Adrenal gland (tissue), 5 donors: ENCODE results near the gene LPCAT1.

ENCODE experiments used
- POLR2A ChIP-seq, 2 donors: fragments of 450-650 bp; IDR thresholded peaks; one replicate each; pipeline ENCODE4 v1.6.1; 2017; ENCODE audit warnings: antibody characterized with exemption in 2 of 2, mild to moderate bottlenecking in 2 of 2, moderate library complexity in 1 of 2
- TF ChIP-seq, protein P1 (sequence below), 6 experiments: fragments of 450-650 bp in 4 of 6; fragments of 200-600 bp in 2 of 6; sonication (generic) in 1 of 6; IDR thresholded peaks; 1 replicate in 5 of 6; 2 replicates in 1 of 6; pipeline versions ENCODE4 v1.5.1 to v1.8.0; 2016 to 2021; ENCODE audit warnings: antibody characterized with exemption in 6 of 6, mild to moderate bottlenecking in 2 of 6, moderate library complexity in 1 of 6
- donor health status: DM: no; HTN: no; CAD: no.

DNA sequence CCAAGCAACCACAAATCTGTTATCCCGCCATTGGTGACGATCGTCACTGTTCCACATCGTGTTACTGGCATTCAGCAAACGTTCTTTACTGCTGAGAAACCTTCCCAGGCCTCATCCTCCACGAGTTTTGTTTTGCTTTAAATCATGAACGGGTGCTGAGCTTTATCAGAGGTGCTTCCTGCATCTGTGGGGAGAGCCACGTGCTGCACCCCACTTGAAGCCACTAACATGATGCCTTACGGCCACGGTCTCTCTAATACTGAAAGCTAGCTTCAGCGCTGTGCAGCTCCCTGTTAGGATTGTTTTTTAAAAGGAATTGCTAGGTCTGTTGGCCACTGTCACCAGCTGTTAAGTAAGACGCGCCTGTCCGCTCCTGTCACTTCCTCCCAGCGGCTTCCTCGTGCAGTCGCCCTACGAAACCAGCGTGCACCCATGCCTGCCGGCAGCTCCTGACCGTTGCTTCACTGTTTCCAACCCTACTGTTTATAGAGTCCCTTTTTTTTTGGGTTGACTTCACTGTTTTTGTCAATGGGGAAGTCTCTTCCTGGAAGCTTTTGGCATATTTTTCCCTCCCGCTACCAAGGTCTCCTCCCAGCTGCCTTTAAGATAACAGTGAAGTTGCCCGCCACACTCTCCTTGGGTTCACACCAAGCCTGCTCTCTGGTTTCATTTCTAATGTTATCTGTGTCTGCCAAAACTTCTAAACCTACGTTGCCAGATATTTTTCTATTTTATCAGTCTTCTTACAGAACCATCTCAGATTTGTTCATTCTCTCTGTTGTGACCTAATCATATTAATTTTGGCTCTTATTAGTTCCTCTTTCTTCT lies 20.3 kb downstream of the LPCAT1 start:
- TF ChIP-seq POLR2A (IDR thresholded peaks at IDR 0.05): no peak
- TF ChIP-seq, protein P1, sequence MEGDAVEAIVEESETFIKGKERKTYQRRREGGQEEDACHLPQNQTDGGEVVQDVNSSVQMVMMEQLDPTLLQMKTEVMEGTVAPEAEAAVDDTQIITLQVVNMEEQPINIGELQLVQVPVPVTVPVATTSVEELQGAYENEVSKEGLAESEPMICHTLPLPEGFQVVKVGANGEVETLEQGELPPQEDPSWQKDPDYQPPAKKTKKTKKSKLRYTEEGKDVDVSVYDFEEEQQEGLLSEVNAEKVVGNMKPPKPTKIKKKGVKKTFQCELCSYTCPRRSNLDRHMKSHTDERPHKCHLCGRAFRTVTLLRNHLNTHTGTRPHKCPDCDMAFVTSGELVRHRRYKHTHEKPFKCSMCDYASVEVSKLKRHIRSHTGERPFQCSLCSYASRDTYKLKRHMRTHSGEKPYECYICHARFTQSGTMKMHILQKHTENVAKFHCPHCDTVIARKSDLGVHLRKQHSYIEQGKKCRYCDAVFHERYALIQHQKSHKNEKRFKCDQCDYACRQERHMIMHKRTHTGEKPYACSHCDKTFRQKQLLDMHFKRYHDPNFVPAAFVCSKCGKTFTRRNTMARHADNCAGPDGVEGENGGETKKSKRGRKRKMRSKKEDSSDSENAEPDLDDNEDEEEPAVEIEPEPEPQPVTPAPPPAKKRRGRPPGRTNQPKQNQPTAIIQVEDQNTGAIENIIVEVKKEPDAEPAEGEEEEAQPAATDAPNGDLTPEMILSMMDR (IDR thresholded peaks at IDR 0.05): no peak
